Activated gamma-delta T cell treated with Interleukin-2 at 50 U/mL for 16 hours (primary cell): ENCODE data around the gene HBM.
"Not testable (repeated sequence)": the region's sequence is repeated elsewhere in the genome, so short reads cannot be mapped to it uniquely, and the experiment has no call there.

ENCODE experiments used
- DNase-seq: peaks from one replicate; pipeline ENCODE4 v3.0.0-alpha.2; 2020

Gene HBM

DNA sequence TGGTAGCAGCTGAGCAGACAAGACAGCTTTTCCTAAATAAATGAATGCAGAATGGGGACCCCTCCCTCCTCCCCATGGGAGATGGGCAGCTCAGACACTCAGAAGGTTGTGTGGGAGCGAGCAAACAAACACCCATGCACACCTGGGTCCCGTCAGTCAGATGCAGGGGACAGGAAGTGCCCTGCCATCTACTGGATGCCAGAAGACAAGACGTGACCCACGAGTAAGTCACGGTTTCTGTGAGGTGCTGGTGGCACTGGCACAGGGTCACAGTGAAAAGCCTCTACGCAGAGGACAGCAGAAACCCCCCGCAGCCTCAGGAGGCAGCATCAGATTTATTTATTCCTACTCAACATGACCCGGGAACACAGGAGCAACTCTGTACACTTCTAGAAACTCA is 22.9 kb downstream of the HBM start:
- peak; percentile 28 for DNase-seq

- no peak for DNase-seq
Measured at GRCh38 chr16:189604-190186, 23.9 kb downstream of the HBM start.

GRCh38 chr16:191831-192230 is 26.1 kb downstream of the HBM start:
- DNase-seq: no peak

GRCh38 chr16:192686-193085 is 26.9 kb downstream of the HBM start:
- DNase-seq: no peak

GRCh38 chr16:193441-193840 is 27.7 kb downstream of the HBM start:
- no peak for DNase-seq

DNA sequence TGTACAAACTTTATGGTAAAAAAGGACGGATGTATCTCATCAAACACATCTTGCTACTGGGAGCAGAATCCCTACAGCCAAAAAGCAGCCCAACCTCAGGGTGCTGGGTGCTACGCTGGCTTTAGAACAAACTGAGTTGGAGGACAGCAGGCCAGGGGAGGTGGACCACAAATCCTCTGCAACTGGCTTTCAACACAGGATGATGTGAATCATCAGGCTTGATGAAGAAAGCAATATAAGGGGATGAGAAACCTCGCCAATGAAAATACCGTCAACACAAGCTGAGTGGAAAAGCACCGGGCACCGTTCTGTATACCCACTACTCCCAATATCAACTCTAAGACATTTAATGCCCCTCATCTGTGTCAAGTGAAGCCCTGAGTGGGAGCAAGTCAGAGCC is 28.7 kb downstream of the HBM start:
- no peak for DNase-seq

DNA sequence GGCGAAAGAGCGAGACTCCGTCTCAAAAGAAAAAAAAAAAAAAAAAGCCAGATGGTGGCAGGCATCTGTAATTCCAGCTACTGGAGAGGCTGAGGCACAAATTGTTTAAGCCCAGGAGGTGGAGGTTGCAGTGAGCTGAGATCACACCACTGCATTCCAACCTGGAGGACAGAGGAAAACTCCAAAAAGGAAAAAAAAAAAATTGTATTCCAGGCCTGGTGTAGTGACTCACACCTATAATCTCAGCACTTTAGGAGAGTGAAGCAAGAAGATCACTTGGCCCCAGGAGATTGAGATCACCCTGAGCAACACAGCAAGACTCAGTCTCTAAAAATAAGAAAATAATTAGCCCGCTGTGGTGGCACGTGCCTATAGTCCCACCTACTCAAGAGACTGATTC is 34.6 kb downstream of the HBM start:
- no peak for DNase-seq

DNA sequence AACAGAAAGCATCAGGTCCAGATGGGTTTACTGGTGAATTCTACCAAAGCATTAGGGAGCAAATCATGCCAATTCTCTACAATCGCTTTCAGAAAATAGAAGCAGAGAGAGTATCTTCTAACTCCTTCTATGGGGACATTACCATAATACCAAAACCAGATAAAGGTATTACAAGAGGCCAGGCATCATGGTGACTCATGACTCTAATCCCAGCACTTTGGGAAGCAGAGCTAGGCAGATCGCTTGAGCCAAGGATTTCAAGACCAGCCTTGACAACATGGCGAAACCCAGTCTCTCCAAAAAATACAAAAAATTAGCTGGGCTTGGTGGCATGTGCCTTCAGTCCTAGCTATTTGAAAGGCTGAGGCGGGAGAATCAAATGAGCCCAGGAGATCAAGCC is 37.5 kb downstream of the HBM start:
- no peak for DNase-seq

DNA sequence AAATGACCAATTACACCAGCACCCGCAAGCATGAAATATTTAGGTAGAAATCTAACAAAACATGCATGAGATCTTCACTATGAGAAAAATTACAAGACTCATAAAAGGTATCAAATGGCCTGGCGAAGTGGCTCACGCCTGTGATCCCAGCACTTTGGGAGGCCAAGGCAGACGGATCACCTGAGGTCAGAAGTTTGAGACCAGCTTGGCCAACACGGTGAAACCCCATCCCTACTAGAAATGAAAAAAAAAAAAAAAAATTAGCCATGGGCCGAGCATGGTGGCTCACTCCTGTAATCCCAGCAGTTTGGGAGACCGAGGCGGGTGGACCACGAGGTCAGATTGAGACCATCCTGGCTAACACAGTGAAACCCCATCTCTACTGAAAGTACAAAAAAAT is 38.3 kb downstream of the HBM start:
- not testable (repeated sequence) for DNase-seq

DNA sequence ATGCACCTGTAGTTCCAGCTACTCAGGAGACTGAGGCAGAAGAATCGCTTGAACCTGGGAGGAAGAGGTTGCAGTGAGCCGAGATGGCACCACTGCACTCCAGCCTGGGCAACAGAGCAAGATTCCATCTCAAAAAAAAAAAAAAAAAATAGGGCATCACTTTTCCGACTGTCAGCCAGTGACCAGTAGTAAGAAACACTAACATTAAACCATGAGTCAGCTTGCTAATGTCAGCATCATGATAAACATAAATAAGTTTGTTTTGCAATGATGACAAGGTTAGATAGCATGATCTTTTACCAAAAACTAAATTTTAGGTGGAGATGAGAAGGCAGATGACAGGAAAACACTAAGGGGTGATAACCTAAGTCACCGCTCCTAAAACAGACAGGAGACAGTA is 43.6 kb downstream of the HBM start:
- DNase-seq: not testable (repeated sequence)

DNA sequence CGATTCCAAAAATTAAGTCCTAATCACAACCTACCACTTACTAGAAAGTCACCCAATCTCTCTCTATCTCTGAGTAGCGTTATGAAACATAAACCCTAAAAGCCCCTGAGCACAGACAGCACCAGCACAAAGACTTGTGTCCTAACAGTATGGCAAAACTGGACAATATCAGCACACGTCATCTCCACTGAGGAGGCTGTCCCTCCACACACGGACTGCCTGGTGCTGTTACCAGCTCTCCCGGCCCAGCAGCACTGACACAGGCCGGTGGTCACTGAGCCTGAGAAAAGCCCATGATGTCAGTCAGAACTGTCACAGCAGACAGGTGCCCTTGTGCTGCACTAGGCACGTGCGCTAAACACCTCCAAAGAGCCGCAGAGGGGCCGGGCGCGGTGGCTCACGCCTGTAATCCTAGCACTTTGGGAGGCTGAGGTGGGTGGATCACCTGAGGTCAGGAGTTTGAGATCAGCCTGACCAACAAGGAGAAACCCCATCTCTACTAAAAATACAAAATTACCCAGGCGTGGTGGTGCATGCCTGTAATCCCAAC is 45.9 kb downstream of the HBM start:
- not testable (repeated sequence) for DNase-seq

DNA sequence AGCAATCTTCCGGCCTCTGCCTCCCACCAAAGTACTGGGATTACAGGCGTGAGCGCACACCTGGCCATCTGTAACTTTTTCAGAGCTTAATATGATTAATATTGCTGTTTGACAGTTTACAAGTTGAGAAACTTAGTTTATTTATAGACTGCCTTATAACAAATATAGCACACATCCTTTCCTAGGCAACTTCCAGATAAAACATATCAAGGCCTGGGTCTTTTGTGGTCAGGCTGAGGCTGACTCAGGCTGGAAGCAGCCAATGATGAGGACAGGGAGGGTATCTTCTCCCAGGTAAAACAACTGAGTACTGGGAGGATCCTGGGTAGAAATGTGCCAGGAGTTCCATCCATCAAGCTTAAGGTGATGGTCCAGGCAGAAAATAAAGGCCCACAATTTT is 47.2 kb downstream of the HBM start:
- DNase-seq: no peak
